ENCODE measurements around the gene CNNM2. TPM values are rescaled to one million over a fixed set of nuclear protein-coding genes. Genes with fewer than 3 reads are reported as not detected.
A peak's percentile ranks its signal among the peaks of the same experiment; 100 is the strongest.

The CNNM2 gene
- total RNA-seq, 2 donors from 2014 or later, result 14.7 to 17.9 TPM

- Histone ChIP-seq H3K27ac (ENCODE audit: low read depth, low read length) (no peak overlapping the region), H3K9me3 (ENCODE audit: control insufficient read depth, low read length) (no peaks in the 10 kb centered on the region), H3K36me3 (ENCODE audit: control insufficient read depth, insufficient read depth, low read length) (peaks cover 73% of the 10 kb centered on the region), H3K27me3 (ENCODE audit: control insufficient read depth, insufficient read depth, low read length, poor library complexity, severe bottlenecking) (no peaks in the 10 kb centered on the region), H3K4me3 (ENCODE audit: low read length) (no peak overlapping the region), H3K9ac (ENCODE audit: extremely low read depth, low read length, poor library complexity, severe bottlenecking) (no peak overlapping the region), H3K4me1 (ENCODE audit: control insufficient read depth, insufficient read depth, low read length) (no peaks in the 10 kb centered on the region)
- WGBS, 2 experiments (ENCODE audit: insufficient coverage in 1 of 2, insufficient read length in 1 of 2), result no CpG with 5 or more reads among the region's 2 CpGs
- DNase-seq, result no peak
- H3K4me1 Mint-ChIP-seq, result no peaks in the 10 kb centered on the region
- peaks cover 63% of the 10 kb centered on the region for H3K36me3 Mint-ChIP-seq (ENCODE audit: low read depth)
- peak; percentile 48 for TF ChIP-seq CTCF (conservative IDR thresholded peaks at IDR 0.05)
- H3K9me3 Mint-ChIP-seq, result no peaks in the 10 kb centered on the region
- H3K27me3 Mint-ChIP-seq (ENCODE audit: insufficient read depth), result no peaks in the 10 kb centered on the region
- no peak overlapping the region for H3K4me3 Mint-ChIP-seq
- H3K27ac Mint-ChIP-seq, result no peak overlapping the region
These were observed 168.7 kb downstream of the CNNM2 start for GRCh38 chr10:103086799-103087198.

DNA sequence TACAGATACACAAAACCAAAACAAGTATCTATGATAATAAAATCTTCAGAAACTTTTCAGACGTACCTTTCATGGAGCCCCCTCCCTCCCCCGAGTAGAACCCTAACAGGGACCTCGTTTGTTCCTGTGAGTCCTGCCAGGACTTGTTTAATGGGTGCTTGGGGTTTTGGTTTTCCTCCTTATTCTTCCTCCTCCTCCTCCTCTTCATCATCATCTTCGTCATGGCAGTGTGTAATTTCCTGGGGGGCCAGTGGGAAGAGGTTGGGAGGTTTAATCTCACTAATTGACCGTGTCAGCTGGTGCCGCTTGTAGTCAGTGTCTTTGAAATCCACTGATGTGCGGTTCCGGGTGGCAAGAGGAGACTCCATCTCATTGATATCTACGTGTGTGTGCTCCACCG lies 171.4 kb downstream of the CNNM2 start:
- no peaks in the 10 kb centered on the region for H3K27me3 ChIP-seq (ENCODE audit: control insufficient read depth, insufficient read depth, low read length, poor library complexity, severe bottlenecking)
- H3K4me3 Mint-ChIP-seq, result no peak overlapping the region
- no peak overlapping the region for H3K9ac ChIP-seq (ENCODE audit: extremely low read depth, low read length, poor library complexity, severe bottlenecking)
- TF ChIP-seq CTCF (conservative IDR thresholded peaks at IDR 0.05), result no peak
- peak overlapping the region; percentile 53 for H3K27ac Mint-ChIP-seq
- peaks cover 82% of the 10 kb centered on the region for H3K36me3 Mint-ChIP-seq (ENCODE audit: low read depth)
- no peaks in the 10 kb centered on the region for H3K9me3 ChIP-seq (ENCODE audit: control insufficient read depth, low read length)
- DNase-seq, result no peak
- peaks cover 97% of the 10 kb centered on the region for H3K36me3 ChIP-seq (ENCODE audit: control insufficient read depth, insufficient read depth, low read length)
- no peaks in the 10 kb centered on the region for H3K4me1 ChIP-seq (ENCODE audit: control insufficient read depth, insufficient read depth, low read length)
- H3K27me3 Mint-ChIP-seq (ENCODE audit: insufficient read depth), result no peaks in the 10 kb centered on the region
- H3K27ac ChIP-seq (ENCODE audit: low read depth, low read length), result no peak overlapping the region
- no peaks in the 10 kb centered on the region for H3K9me3 Mint-ChIP-seq
- no peak overlapping the region for H3K4me3 ChIP-seq (ENCODE audit: low read length)
- no peaks in the 10 kb centered on the region for H3K4me1 Mint-ChIP-seq
- 93 to 99% methylated on average over 6 to 10 of the region's 10 CpGs for WGBS, 2 experiments (ENCODE audit: insufficient coverage in 1 of 2, insufficient read length in 1 of 2)

- 94% methylated on average over 7 of the region's 7 CpGs for WGBS, 2 experiments (ENCODE audit: insufficient coverage in 1 of 2, insufficient read length in 1 of 2)
- no peaks in the 10 kb centered on the region for H3K27me3 ChIP-seq (ENCODE audit: control insufficient read depth, insufficient read depth, low read length, poor library complexity, severe bottlenecking)
- no peak overlapping the region for H3K27ac ChIP-seq (ENCODE audit: low read depth, low read length)
- no peak overlapping the region for H3K4me3 Mint-ChIP-seq
- no peak for DNase-seq
- no peak overlapping the region for H3K27ac Mint-ChIP-seq
- H3K9me3 ChIP-seq (ENCODE audit: control insufficient read depth, low read length), result no peaks in the 10 kb centered on the region
- no peak for TF ChIP-seq CTCF (conservative IDR thresholded peaks at IDR 0.05)
- no peak overlapping the region for H3K4me3 ChIP-seq (ENCODE audit: low read length)
- no peak overlapping the region for H3K9ac ChIP-seq (ENCODE audit: extremely low read depth, low read length, poor library complexity, severe bottlenecking)
- H3K27me3 Mint-ChIP-seq (ENCODE audit: insufficient read depth), result no peaks in the 10 kb centered on the region
- H3K9me3 Mint-ChIP-seq, result no peaks in the 10 kb centered on the region
- peaks cover 94% of the 10 kb centered on the region for H3K36me3 ChIP-seq (ENCODE audit: control insufficient read depth, insufficient read depth, low read length)
- H3K36me3 Mint-ChIP-seq (ENCODE audit: low read depth), result peaks cover 89% of the 10 kb centered on the region
- no peaks in the 10 kb centered on the region for H3K4me1 ChIP-seq (ENCODE audit: control insufficient read depth, insufficient read depth, low read length)
- no peaks in the 10 kb centered on the region for H3K4me1 Mint-ChIP-seq
These were observed 172.8 kb downstream of the CNNM2 start for GRCh38 chr10:103090911-103091310.
